Natural killer cell (primary cell): Measurements from ENCODE around the gene TIMM44. TPM values are rescaled to one million over a fixed set of nuclear protein-coding genes. Genes with fewer than 3 reads are reported as not detected.

Experiments
- ATAC-seq, 3 donors: fragments of 150-1000 bp in 2 of 3; fragments of 200-7000 bp in 1 of 3; cut with Tn5 transposase; 1 replicate in 1 of 3; 2 replicates in 2 of 3; pipeline ENCODE4 v1.10.0; 2021; ENCODE audit warnings: mild to moderate bottlenecking in 2 of 3, moderate library complexity in 2 of 3
- DNase-seq, 2 donors: peaks; one replicate each; pipeline versions ENCODE4 v3.0.0 to v3.0.0-alpha.2; 2013 to 2021; ENCODE audit warnings: mixed read lengths in 1 of 2
- H3K27ac ChIP-seq: one replicate; pipeline ENCODE4 v1.5.1; 2013; ENCODE audit warnings: mild to moderate bottlenecking, low read length
- H3K27me3 ChIP-seq: one replicate; pipeline ENCODE4 v1.6.1; 2013; ENCODE audit warnings: low read length; ENCODE audit not compliant: control insufficient read depth, insufficient read depth
- H3K36me3 ChIP-seq: one replicate; pipeline ENCODE4 v1.6.1; 2013; ENCODE audit warnings: low read length; ENCODE audit not compliant: control insufficient read depth, insufficient read depth
- H3K4me1 ChIP-seq: one replicate; pipeline ENCODE4 v1.6.1; 2013; ENCODE audit warnings: low read length; ENCODE audit not compliant: control insufficient read depth, insufficient read depth
- H3K4me3 ChIP-seq: one replicate; pipeline ENCODE4 v1.5.1; 2013; ENCODE audit warnings: low read length
- H3K9me3 ChIP-seq: one replicate; pipeline ENCODE4 v1.6.1; 2013; ENCODE audit warnings: low read length; ENCODE audit not compliant: control insufficient read depth, insufficient read depth
- H3K27ac Mint-ChIP-seq, 2 donors: one replicate each; pipeline ENCODE4 v1.8.0; 2022; ENCODE audit warnings: mild to moderate bottlenecking in 2 of 2, mixed read lengths in 2 of 2, moderate library complexity in 1 of 2
- H3K27me3 Mint-ChIP-seq, 2 donors: one replicate each; pipeline ENCODE4 v1.8.0; 2022; ENCODE audit warnings: low read depth in 2 of 2, mixed read lengths in 2 of 2
- H3K36me3 Mint-ChIP-seq: one replicate; pipeline ENCODE4 v1.8.0; 2022; ENCODE audit warnings: mixed read lengths
- H3K4me1 Mint-ChIP-seq, 2 donors: one replicate each; pipeline ENCODE4 v1.8.0; 2022; ENCODE audit warnings: mixed read lengths in 2 of 2
- H3K4me3 Mint-ChIP-seq: one replicate; pipeline ENCODE4 v1.8.0; 2022; ENCODE audit warnings: mild to moderate bottlenecking, moderate library complexity, mixed read lengths
- H3K9me3 Mint-ChIP-seq, 2 donors: one replicate each; pipeline ENCODE4 v1.8.0; 2022; ENCODE audit warnings: mixed read lengths in 2 of 2
- WGBS: methylation state at CpG from one replicate; pipeline ENCODE4 v1.1.7; 2013; ENCODE audit warnings: missing lambda C conversion rate; ENCODE audit not compliant: insufficient coverage; 5-methylcytosine and 5-hydroxymethylcytosine counted together
- intact Hi-C: fragments of 100-400 bp; cut with micrococcal nuclease; formaldehyde crosslinking; loops from one replicate; pipeline ENCODE4 v1.14.2; 2022
- total RNA-seq, 4 donors: library from RNA; stranded (reverse); fragments of 120-200 nt in 1 of 4; gene quantifications; one replicate each; pipeline versions ENCODE4 v1.2.3 to v1.2.4, GENCODE V29; 2013 to 2022
- TF ChIP-seq, protein P1 (sequence below): fragments of 200-600 bp; IDR thresholded peaks from one replicate; pipeline ENCODE4 v1.8.0; 2022; ENCODE audit warnings: antibody characterized with exemption

Gene TIMM44
- total RNA-seq, 3 donors from 2014 or later (not counting 1 experiment from before 2014, with no cell fraction given): 83.3 to 116 (median 89.4) TPM

DNA sequence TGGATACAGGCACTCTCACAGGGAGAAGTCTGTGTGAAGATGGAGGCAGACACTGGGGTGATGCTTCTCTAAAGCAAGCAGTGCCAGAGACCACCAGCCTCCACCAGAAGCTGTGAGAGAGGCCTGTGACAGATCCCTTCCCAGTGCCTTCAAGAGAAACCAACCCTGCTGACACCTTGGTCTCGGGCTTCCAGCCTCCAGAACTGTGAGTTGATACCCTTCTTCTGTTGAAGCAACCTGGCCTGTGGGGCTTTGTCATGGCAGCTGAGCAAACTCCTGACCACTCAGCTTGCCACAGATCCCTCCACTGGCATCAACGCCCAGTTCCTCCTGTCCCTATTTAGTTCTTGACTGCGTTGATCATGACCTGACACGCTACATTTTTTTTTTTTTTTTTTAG is 33.0 kb upstream of the TIMM44 start:
- H3K27ac ChIP-seq: no peak overlapping the region
- no peak for ATAC-seq
- no peaks in the 10 kb centered on the region for H3K27me3 ChIP-seq
- Mint-ChIP-seq H3K4me3 (no peak overlapping the region), H3K4me1 (no peaks in the 10 kb centered on the region), H3K36me3 (no peaks in the 10 kb centered on the region), H3K27ac (no peak overlapping the region), H3K27me3 (no peaks in the 10 kb centered on the region), H3K9me3 (no peaks in the 10 kb centered on the region)
- DNase-seq: no peak
- peaks cover 48% of the 10 kb centered on the region for H3K36me3 ChIP-seq
- no peaks in the 10 kb centered on the region for H3K9me3 ChIP-seq
- H3K4me3 ChIP-seq: no peak overlapping the region
- intact Hi-C loops: no loop called here
- TF ChIP-seq, protein P1, sequence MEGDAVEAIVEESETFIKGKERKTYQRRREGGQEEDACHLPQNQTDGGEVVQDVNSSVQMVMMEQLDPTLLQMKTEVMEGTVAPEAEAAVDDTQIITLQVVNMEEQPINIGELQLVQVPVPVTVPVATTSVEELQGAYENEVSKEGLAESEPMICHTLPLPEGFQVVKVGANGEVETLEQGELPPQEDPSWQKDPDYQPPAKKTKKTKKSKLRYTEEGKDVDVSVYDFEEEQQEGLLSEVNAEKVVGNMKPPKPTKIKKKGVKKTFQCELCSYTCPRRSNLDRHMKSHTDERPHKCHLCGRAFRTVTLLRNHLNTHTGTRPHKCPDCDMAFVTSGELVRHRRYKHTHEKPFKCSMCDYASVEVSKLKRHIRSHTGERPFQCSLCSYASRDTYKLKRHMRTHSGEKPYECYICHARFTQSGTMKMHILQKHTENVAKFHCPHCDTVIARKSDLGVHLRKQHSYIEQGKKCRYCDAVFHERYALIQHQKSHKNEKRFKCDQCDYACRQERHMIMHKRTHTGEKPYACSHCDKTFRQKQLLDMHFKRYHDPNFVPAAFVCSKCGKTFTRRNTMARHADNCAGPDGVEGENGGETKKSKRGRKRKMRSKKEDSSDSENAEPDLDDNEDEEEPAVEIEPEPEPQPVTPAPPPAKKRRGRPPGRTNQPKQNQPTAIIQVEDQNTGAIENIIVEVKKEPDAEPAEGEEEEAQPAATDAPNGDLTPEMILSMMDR: no peak
- H3K4me1 ChIP-seq: no peaks in the 10 kb centered on the region
- 94% methylated on average over 4 of the region's 4 CpGs for WGBS

DNA sequence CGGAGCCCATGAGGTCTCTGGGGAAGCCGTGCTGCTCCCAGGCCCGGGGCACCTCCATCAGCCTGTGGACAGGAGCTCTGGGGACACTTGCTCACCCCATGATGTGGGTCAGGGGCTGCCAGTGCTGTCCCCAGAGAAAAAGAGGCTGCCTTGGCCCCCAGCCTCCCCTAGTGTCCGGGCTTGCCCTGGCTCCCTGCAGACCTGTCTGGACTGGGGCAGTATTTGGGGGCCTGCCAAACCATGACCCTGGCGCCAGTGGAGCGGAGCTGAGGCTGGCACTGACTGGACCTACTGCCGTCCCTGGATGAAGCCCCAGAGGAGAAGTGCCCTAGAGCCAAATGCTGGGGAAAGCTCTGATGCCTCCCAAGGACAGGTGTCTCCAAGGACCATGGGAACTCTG is 31.6 kb upstream of the TIMM44 start:
- H3K36me3 Mint-ChIP-seq: no peaks in the 10 kb centered on the region
- H3K27me3 ChIP-seq: no peaks in the 10 kb centered on the region
- no peaks in the 10 kb centered on the region for H3K4me1 Mint-ChIP-seq
- DNase-seq (no peak), ATAC-seq (no peak)
- H3K9me3 Mint-ChIP-seq: no peaks in the 10 kb centered on the region
- no peak overlapping the region for H3K27ac ChIP-seq
- H3K4me3 Mint-ChIP-seq: no peak overlapping the region
- H3K9me3 ChIP-seq: no peaks in the 10 kb centered on the region
- H3K4me3 ChIP-seq: no peak overlapping the region
- intact Hi-C loops: no loop called here
- WGBS: 96% methylated on average over 7 of the region's 7 CpGs
- H3K4me1 ChIP-seq: no peaks in the 10 kb centered on the region
- TF ChIP-seq, protein P1: no peak
- peaks cover 43% of the 10 kb centered on the region for H3K36me3 ChIP-seq
- no peak overlapping the region for H3K27ac Mint-ChIP-seq
- no peaks in the 10 kb centered on the region for H3K27me3 Mint-ChIP-seq

DNA sequence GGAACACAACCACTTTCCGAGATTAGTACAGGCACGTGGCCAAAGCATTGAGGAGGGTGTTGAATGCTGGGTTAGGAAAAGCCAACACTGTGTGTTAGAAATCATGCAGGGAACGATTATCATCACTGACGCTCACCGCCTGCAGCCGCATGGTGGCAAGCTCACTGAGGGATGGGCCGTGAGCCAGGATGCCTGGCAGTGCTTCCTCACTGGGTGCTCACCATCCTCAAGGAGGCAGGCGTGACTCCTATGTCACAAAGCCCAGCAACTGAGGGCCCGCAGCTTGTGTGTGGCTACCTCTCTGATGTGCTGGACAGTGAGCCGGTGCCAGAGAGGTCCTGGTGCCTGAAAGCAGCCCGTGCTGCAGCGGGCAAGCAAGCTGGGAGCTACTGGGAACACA is 30.4 kb upstream of the TIMM44 start:
- DNase-seq: no peak
- intact Hi-C loops: no loop called here
- TF ChIP-seq, protein P1: no peak
- no peak overlapping the region for H3K27ac ChIP-seq
- WGBS: 96% methylated on average over 12 of the region's 12 CpGs
- Mint-ChIP-seq H3K4me3 (no peak overlapping the region), H3K27me3 (no peaks in the 10 kb centered on the region), H3K27ac (no peak overlapping the region), H3K36me3 (no peaks in the 10 kb centered on the region), H3K9me3 (no peaks in the 10 kb centered on the region), H3K4me1 (no peaks in the 10 kb centered on the region)
- no peaks in the 10 kb centered on the region for H3K9me3 ChIP-seq
- peaks cover 43% of the 10 kb centered on the region for H3K36me3 ChIP-seq
- ATAC-seq: no peak
- no peak overlapping the region for H3K4me3 ChIP-seq
- no peaks in the 10 kb centered on the region for H3K27me3 ChIP-seq
- no peaks in the 10 kb centered on the region for H3K4me1 ChIP-seq
